Head of caudate nucleus (tissue), 42 donors: ENCODE results near the gene GRID1.
A peak's percentile ranks its signal among the peaks of the same experiment; 100 is the strongest.

Experiments used
- DNase-seq, 42 donors: peaks; one replicate each; pipeline versions ENCODE4 v3.0.0 to v3.0.0-alpha.2; 2020 to 2021; ENCODE audit warnings: mixed read lengths in 7 of 42
- intact Hi-C: fragments of 100-400 bp; cut with DNase I; formaldehyde crosslinking; loops from one replicate; pipeline ENCODE4 v1.15.0; 2022

Gene GRID1

GRCh38 chr10:86256690-86257315 lies 109.8 kb downstream of the GRID1 start:
- intact Hi-C loops: no loop called here
- DNase-seq: peak in 5 of 42 donors; percentile 1 to 41 (median 22)

- DNase-seq: peak in 8 of 42 donors; percentile 1 to 33 (median 12)
- intact Hi-C loops: no loop called here
Observed at GRCh38 chr10:86255405-86256251, 111.0 kb downstream of the GRID1 start.

DNA sequence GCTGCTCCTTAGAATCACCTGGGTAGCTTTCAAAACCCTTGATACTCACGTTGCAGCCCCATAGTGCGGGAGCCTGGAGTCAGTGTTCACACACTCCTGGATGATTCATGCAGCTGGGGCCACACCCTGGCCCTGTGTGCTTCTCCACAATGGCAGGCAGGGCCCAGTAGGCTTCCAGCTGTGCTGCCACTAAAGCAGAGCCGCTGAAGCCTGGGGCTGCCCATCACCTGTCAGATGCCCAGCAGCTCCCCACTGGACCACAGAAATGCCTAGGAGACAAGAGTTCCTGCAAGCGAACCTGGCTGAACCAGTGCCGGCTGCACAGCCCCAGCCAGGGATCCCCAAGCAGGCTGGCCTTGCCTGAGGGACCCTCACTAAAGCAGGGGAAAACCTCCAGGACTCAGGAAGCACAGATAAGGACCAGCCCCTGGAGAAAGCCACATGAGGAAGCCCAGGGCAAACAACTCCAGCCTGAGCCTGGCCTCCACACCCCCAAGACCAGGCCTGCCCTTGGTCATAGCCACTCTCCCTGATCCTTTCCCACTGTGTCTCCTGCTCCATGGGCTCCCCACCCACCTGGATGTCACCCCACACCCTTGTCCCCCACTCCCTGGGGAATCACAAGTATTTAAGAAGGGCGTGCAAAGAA lies 111.9 kb downstream of the GRID1 start:
- intact Hi-C loops: no loop called here
- DNase-seq: peak in 33 of 42 donors; percentile 30 to 84 (median 59)

DNA sequence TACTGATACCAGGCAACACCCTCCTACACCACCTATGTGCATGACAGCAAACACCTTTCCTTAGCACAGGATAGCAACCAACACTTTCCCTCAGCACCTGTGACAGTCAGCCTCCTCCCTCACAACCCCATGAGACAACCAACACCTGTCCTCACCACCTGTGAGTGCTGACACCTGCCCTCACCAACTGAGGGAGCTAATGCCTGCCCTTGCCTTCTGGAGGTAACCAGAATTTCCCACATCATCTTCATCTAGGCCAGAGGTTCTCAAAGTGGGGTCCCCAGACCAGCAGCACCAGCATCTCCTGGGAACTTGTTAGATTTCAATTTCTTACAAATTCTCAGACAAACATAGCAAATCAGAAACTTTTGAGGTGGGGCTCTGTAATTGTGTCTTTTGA lies 112.5 kb downstream of the GRID1 start:
- DNase-seq: peak in 10 of 42 donors; percentile 1 to 48 (median 16)
- intact Hi-C loops: no loop called here

DNA sequence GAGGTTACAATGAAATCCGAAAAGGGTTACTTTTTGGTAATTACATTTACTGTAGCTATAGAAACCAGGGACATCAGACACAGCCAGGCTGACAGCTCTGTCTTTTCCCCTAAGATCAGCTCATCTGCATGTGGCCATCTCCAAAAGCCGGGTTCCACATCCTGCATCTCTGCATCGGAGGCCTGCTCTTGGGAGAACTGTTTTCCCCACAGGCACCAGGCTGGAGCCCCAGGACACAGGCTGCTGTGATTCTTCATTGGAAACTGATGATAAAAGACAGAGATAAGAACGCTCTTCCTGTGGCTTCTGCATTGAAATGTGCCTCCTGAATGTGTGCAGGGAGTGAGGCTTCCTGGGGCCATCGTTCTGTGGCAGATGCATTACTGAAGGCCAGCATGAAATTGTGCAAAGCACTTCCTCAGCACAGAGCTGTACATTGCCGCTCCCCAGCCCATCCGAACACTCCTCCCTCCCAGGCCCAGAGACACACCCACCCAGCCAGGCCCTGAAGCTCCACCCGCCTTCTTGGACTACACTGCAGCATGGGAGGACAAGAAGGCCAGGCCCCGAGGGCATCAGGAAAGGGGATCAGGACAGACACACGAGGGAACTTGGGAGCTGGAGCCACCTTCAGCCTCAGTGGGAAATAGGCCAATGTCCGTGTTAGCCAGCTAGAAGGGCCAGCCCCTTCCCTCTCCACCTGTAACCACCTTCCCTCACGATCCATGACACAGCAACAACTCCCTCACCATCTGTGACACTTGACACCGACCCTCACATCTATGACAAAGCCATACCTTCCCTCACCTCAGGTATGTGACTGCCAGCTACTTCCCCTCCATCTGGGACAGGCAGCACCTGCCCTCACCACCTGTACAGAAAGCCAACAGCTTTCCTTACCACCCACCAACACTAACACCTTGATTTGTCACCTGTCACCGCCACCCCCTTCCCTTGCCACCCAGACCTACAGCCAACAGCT lies 113.2 kb downstream of the GRID1 start:
- DNase-seq: peak in 14 of 42 donors; percentile 1 to 50 (median 15)
- intact Hi-C loops: no loop called here

GRCh38 chr10:86252556-86252955 lies 114.0 kb downstream of the GRID1 start:
- peak in 8 of 42 donors; percentile 0 to 26 (median 6) for DNase-seq
- intact Hi-C loops: no loop called here

DNA sequence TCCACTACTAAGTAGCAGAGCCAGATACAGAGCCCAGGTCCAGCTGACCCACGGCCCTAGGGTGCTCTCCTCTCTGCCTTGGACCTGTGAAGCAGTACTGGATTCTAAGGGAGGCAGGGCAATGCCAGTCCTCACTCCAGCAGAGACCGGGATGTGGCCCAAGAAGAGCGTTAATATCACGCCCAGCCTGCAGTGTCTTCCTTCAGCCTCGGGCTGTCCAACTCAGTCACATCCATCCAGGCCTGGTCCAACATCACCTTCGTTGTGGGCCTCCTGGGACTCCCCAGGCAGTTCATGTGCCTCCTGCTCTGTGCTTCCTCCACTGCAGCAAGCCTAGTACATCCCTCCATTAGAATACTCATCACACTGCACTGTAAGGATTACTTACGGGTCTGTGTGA lies 114.5 kb downstream of the GRID1 start:
- peak in 14 of 42 donors; percentile 1 to 30 (median 8) for DNase-seq
- intact Hi-C loops: no loop called here

DNA sequence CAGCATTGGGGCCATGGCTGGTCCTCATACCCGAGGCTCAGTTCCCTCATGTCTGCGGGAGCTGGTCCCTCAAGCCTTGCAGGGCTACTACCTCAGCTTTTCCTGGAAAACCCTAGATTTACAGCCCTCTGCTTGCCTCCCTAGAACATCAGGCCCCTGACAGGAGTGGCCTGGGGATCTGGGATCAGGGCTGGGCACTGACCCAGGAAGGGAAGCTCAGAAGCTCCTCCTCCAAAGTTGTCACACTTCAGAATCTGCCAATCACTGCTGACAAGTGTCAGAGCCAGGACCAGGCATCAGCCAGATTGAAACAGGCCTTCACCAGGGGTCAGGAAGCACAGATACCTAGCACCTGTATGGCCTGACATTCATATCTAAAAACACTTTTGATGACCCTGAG lies 115.2 kb downstream of the GRID1 start:
- intact Hi-C loops: no loop called here
- peak in 13 of 42 donors; percentile 2 to 36 (median 11) for DNase-seq

DNA sequence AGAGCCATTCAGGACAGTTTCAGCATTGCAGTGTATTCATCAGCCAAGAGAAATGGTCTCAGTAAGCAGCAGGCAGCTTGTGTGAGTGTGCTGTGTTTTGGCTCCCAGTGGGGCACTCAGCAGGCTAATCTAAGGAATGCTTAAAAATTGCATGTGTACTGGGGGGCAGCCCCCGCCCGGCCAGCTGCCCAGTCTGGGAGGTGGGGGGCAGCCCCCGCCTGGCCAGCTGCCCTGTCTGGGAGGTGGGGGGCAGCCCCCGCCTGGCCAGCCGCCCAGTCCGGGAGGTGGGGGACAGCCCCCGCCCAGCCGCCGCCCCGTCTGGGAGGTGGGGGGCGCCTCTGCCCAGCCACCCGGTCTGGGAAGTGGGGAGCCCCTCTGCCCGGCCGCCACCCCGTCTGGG lies 116.2 kb downstream of the GRID1 start:
- peak in 13 of 42 donors; percentile 8 to 66 (median 44) for DNase-seq
- intact Hi-C loops: no loop called here

DNA sequence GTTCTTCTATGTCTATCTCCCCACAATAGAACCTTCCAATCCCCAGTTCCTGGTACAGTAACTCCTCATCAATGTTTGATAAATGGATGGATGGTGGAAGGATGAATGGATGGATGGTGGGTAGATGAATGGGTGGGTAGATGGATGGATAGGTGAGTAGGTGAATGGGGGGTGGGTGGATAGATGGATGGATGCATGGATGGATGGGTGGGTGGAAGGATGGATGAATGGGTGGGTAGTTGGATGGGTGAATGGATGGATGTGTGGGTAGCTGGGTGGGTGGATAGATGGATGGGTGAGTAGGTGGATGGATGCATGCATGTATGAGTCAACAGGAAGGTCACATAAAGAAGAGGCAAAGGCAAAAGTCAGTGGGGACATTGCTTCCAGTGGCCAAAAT lies 116.8 kb downstream of the GRID1 start:
- DNase-seq: peak in 2 of 42 donors; percentile 3 to 6
- intact Hi-C loops: no loop called here

DNA sequence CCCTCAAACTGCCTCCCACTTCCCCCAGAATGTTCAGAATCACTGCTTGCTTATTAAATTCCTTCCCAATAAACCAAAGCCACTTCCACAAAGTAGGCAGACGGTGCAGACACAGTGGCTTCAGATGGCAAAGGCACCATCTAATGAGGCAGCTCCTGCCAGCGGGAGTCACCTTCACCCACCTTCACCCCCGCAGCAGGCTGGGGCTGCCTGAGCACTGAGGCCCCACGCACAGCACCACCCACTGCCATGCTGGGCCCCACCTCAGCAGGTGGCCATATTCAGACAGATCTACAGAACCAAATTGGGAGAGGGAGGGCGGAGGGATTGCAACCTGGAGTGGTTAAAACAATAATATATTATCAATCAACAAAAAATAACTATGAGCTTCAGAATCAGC lies 118.5 kb downstream of the GRID1 start:
- DNase-seq: peak in 2 of 42 donors; percentile 4 to 14
- intact Hi-C loops: no loop called here

DNA sequence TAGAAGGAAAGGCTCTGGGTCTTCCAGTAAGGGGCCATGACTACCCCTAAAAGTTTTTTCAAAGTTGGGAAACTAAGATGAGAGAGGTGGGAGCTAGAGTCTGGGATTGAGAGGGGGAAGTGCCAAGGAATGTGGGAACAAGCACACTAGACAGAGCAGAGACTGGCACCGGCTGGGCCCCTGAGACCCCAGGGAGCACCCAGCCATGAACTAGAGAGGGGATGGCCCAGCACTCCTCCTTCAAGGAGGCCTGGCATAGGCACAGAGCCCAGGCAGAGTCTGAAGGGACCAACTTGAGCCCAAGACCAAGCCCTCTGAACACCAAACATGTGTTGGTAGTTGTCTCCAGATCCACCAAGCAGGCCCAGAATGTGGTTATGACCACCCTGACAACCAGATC lies 119.0 kb downstream of the GRID1 start:
- intact Hi-C loops: no loop called here
- DNase-seq: no peak

DNA sequence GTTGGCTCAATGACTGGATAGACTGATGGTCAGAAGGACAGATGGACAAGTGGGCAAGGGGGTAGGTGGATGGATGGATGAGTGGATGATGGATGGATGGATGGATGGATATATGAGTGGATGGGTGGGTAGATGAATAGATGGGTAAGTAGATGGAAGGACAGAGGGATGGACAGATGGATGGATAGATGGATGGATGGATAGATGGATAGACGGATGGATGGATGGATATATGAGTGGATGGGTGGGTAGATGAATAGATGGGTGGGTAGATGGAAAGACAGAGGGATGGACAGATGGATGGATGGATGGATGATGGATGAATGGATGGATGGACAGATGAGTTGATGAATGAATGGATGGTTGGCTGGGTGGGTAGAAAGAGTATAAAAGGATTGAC lies 119.5 kb downstream of the GRID1 start:
- intact Hi-C loops: no loop called here
- no peak for DNase-seq

DNA sequence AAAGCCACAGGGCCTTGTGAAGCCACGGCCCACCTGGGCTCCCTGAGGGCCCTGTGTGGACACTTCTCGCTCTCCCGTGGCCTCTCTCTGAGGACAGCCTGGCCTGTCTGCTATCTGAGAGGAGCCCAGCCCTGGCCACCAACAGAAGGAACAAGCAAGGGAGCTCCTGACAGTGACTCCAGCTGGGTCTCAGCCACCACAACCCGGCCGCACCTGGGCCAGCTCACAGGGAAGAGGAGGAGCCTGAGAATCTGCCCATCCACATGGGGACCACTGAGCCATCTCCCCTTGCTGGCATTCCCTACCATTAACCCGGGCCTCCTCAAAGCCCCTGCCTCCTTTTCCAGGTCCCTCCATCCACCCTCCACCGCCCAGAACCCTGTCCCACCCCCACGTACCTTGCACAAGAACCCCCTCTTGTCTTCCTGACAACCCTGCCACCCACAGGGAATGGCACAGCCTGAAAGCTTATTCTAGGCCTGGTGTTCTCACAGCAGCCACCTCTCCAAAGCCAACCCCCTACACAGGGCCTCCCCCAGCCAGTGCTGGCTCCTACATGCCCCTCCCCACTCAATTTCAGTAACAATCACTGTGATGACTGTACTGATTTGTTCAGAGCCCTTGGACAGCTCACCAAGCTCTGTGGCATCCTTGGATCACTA lies 120.2 kb downstream of the GRID1 start:
- intact Hi-C loops: no loop called here
- DNase-seq: peak in 4 of 42 donors; percentile 37 to 68 (median 46)

DNA sequence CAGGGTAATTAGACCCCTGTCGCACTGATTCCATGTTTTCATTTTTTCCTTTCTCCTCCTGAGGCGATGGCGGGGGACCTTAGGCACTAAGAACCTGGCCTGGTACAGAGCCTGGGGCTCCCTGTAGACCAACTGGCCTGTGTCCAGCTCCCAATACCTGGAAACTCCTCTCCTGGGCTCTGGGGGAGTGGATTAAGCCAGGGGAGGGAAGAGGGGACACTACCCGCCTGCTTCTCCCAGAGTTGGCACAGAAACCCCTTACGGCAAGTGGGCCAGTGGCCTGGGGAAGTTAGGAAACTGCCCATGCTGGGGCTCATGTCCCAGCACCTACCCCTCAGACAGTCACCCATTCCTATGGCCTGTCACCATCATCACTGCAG lies 121.6 kb downstream of the GRID1 start:
- DNase-seq: no peak
- intact Hi-C loops: no loop called here

DNA sequence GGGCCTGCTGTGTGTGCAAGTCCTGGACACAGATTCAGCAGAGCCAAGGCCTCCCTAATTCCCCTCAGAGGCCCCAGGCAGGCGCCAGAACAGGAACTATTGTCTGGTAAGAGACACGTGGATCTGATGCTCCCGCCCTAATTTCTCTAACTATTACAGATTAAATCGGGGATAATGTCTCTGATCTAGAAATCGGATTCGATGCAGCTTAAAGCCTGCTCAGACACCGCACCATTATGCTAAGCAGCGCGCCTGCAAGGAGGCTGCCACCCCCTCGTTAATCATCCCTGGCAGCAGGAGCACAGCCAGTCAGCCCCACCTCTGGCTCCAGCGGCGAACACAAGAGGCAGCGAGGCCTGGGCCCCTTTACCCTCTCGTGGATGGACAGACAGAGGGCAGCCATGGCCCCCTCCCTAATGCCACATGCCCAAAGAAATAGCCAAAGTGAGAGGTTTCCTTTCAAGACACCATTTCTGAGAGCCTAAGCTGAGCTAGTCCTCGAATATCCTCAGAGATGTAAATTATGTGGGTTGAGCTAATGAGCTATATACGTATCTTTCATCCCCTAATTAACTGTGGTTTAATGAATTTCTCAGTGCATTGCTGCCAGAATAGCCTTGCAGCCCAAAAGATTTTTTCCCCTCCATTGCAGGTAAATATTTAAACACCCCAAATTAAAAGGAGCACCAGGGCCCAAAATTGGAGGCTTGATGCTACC lies 122.1 kb downstream of the GRID1 start:
- peak in 40 of 42 donors; percentile 47 to 92 (median 74) for DNase-seq
- intact Hi-C loops: no loop called here

GRCh38 chr10:86243651-86244155 lies 122.9 kb downstream of the GRID1 start:
- no peak for DNase-seq
- intact Hi-C loops: no loop called here
